Esophagus muscularis mucosa (tissue), 3 donors: ENCODE measurements around the gene EIF2B4.

Experiments
- EP300 ChIP-seq: sonication (generic); formaldehyde crosslinking; IDR thresholded peaks from one replicate; pipeline ENCODE4 v1.6.1; 2017; ENCODE audit warnings: antibody characterized with exemption
- TF ChIP-seq, protein P1 (sequence below), 3 experiments: fragments of 200-600 bp in 2 of 3; fragments of 450-650 bp in 1 of 3; sonication (generic) in 2 of 3; IDR thresholded peaks; one replicate each; pipeline ENCODE4 v1.5.1; 2017 to 2019; ENCODE audit warnings: antibody characterized with exemption in 3 of 3, mild to moderate bottlenecking in 2 of 3, moderate library complexity in 1 of 3

DNA sequence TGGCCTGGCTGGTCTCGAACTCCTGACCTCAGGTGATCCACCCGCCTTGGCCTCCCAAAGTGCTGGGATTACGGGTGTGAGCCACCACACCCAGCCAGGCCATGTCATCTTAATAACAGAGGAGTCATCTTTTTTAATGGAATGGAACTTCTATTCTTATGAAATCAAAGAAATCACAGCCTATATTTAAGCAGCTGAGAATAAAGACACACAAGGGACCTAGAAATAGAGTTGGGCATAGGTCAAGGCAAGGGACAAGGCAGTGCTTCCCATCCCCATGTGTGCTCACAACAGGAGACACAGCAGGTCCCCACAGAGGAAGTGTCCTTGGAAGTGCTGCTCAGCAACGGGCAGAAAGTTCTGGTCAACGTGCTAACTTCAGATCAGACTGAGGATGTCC lies 3.4 kb upstream of the EIF2B4 start:
- TF ChIP-seq, protein P1, sequence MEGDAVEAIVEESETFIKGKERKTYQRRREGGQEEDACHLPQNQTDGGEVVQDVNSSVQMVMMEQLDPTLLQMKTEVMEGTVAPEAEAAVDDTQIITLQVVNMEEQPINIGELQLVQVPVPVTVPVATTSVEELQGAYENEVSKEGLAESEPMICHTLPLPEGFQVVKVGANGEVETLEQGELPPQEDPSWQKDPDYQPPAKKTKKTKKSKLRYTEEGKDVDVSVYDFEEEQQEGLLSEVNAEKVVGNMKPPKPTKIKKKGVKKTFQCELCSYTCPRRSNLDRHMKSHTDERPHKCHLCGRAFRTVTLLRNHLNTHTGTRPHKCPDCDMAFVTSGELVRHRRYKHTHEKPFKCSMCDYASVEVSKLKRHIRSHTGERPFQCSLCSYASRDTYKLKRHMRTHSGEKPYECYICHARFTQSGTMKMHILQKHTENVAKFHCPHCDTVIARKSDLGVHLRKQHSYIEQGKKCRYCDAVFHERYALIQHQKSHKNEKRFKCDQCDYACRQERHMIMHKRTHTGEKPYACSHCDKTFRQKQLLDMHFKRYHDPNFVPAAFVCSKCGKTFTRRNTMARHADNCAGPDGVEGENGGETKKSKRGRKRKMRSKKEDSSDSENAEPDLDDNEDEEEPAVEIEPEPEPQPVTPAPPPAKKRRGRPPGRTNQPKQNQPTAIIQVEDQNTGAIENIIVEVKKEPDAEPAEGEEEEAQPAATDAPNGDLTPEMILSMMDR (IDR thresholded peaks at IDR 0.05), result no peak
- TF ChIP-seq EP300, result no peak
